ENCODE data around the gene ZDHHC14.

- TF ChIP-seq POLR2AphosphoS5 (IDR thresholded peaks at IDR 0.05) (no peak), CTCF (IDR thresholded peaks at IDR 0.05) (no peak)
Measured at GRCh38 chr6:157432892-157433265, 51.9 kb downstream of the ZDHHC14 start.
